ENCODE results near the gene DIRAS1. TPM values are rescaled to one million over a fixed set of nuclear protein-coding genes. Genes with fewer than 3 reads are reported as not detected.

DIRAS1 gene
- total RNA-seq, 4 donors from 2014 or later: 0.32 to 4.8 (median 2.8) TPM

DNA sequence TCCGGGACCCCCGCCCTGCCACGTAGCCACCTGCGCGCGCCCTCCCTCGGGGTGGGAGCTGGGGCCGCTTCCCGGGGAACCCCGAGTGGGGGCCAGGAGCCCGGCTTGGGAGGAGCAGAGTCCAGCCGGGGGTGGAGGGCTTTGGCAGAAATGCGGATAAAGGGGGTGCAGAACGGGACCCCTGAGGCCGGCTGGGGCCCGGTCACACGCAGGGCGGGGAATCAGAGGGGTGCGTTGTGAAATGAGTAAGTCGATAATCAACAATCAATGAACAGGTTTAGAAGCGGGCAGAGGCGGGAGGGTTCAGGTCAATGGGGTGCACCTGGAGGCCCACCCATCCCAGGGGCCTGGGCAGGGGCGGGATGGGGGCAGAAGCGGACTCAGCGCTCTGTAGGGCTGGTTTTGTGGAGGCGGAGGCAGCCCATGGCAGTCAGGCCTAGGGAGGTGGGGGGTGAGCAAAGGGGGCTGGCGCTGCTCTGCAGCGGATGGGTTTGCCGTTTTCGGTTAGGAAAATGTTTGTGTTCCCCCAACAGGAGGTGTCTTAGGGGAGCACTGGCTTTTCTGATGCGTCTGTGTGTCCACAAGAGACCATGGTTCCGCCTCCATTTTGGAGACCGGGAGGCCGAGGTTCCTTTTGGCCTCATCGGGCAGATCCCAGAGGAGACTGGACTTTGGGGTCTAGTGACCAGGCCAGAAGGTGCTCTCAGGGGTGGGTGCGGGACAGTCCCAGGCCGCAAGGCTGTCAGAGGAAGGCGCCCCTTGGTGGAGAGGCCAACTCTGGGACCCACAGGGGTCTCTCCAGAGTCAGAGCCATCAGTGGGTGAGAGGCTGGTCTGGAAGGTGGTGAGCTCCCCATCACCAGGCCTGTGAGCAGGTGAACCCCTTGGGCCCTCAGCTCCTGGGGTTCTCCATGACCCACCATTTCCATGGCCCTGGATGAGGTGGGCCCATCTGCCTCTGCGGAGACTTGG is 683 bp upstream of the DIRAS1 start:
- no peak for TF ChIP-seq CTCF (IDR thresholded peaks at IDR 0.05)
- ATAC-seq (ENCODE audit: low FRiP score) (no peak), DNase-seq (ENCODE audit: low spot score) (no peak)

- DNase-seq (ENCODE audit: low spot score) (no peak), ATAC-seq (ENCODE audit: low FRiP score) (no peak)
- no peak for TF ChIP-seq CTCF (IDR thresholded peaks at IDR 0.05)
Measured at GRCh38 chr19:2719920-2720776, 1.0 kb downstream of the DIRAS1 start.

DNA sequence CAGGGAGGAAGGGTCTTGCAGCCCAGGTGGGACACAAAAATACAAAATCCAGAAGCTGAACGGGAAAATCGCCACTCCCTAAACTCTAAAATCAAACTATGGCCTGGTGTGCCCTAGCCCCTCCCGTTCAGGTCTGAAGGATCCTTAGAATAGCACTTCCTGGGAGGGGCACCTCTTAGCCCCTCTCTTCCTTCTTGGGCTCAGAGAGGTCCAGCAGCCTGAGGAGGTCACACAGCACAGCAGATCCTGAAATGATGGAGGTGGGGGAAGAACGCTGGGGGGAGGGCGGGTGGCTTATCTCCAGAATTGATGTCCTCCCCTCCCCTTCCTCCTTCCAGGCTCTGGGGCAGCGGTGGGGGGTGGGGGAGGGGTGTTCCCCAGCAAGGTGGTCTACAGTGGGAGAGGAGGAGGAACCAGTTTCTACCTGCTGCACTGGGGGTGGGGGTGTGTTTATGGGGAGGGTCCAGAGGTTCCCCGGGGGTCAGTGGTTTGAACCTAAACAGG is 1.9 kb downstream of the DIRAS1 start:
- TF ChIP-seq CTCF (IDR thresholded peaks at IDR 0.05): no peak
- ATAC-seq (ENCODE audit: low FRiP score) (no peak), DNase-seq (ENCODE audit: low spot score) (no peak)

- no peak for DNase-seq (ENCODE audit: low spot score)
- no peak for TF ChIP-seq CTCF (IDR thresholded peaks at IDR 0.05)
- no peak for ATAC-seq (ENCODE audit: low FRiP score)
Measured at GRCh38 chr19:2717638-2718541, 3.3 kb downstream of the DIRAS1 start.

DNA sequence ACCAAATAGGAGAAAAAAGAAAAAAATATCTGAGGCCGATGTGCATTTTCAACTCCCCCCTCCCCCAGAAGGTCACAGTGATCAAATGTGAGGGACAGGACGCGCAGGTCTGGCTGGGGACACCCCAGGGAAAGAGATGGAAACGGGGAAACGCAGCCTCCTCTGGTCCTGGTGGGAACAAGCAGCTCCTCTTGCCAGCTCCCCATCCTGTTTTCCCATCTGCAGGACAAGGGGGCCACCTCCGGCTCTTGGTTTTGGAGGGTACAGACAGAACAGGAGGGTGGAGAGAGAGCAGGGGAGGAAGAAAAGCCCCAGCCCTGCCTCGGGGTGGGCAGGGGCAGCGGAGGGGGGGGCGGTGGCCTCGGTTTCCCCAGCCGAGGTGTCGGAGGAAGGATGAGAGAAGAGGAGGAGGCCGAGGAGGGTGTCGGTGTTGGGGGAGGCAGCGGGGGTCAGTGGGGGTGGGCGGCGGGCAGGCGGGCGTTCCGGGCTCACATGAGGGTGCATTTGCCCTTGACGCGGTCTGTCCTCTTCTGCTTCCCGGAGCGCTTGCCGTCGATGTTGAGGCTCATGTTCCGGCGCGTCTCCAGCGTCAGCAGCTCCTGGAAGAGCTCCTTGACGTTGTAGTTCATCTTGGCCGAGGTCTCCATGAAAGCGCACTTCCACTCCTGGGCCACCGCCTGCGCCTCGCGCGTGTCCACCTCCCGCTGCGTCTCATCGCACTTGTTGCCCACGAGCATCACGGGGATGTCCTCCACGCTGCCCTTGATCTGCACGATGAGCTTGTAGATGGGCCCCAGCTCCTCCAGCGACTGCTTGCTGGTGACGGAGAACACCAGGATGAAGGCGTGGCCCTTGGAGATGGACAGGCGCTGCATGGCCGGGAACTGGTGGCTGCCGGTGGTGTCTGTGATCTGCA is 4.2 kb downstream of the DIRAS1 start:
- TF ChIP-seq CTCF (IDR thresholded peaks at IDR 0.05): no peak
- no peak for DNase-seq (ENCODE audit: low spot score)
- ATAC-seq (ENCODE audit: low FRiP score): no peak
